Right ventricle myocardium superior (tissue), 1 donor: ENCODE data around the gene LRRC37A. TPM values are rescaled to one million over a fixed set of nuclear protein-coding genes. Genes with fewer than 3 reads are reported as not detected.
"Not testable (repeated sequence)": the region's sequence is repeated elsewhere in the genome, so short reads cannot be mapped to it uniquely, and the experiment has no call there.

ENCODE experiments used
- ATAC-seq: fragments of 200-7000 bp; cut with Tn5 transposase; one replicate; pipeline ENCODE4 v1.9.1; 2020; ENCODE audit warnings: mild to moderate bottlenecking; ENCODE audit not compliant: poor library complexity
- DNase-seq: peaks from one replicate; pipeline ENCODE4 v3.0.0-alpha.2; 2020
- intact Hi-C: fragments of 100-400 bp; cut with DNase I; formaldehyde crosslinking; loops from one replicate; pipeline ENCODE4 v1.11.2; 2022
- total RNA-seq: library from RNA; stranded (reverse); fragmentation: NEBNext Ultra II Directional; extraction: Animal tissue kit (Norgen Biotek cat#: 25700); gene quantifications from one replicate; pipeline ENCODE4 v1.2.1, GENCODE V29; 2021
- donor health status: DM: no; HTN: yes; CAD: no; lungs with severe emphysema.

Gene LRRC37A
- total RNA-seq, 1 donor from 2014 or later = 1.3 TPM

DNA sequence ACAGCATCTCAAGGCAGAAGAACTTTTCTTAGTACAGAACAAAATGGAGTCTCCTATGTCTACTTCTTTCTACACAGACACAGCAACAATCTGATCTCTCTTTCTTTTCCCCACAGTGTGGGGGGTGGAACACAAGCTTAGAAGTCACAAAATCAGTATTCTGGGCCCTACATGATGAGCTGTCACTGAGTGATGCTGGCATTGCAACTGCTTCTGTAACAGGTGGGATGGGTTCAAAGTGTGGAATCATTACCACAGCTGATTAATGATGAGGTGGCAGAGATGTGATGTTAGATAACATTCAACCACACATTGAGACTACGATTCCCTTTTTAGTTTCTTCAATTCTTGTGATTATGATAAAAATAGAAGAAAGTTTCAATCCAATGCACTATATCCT is 10.5 kb upstream of the LRRC37A start:
- intact Hi-C loops = loop anchor here (10.0 kb wide), 1 partner anchor 280 kb away; no protein-coding TSS in a partner anchor
- not testable (repeated sequence) for DNase-seq, ATAC-seq

DNA sequence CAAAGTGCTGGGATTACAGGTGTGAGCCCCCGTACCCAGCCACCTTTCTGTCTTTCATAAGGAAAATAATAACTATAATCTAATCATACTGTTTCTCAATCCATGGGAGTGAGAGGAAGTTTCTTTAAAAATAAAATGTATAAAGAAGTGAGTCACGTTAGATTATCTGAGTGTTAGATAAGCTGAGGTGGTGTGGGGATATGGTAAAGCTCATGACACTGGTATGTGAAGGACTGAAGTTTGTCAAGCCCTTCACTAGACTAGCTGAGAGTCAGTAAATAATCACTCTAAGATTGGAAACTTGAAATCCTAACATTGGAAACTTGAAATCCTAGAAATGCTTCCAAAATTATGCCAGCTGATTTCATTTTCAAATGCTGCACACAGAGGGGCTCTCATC is 9.4 kb upstream of the LRRC37A start:
- DNase-seq, ATAC-seq: not testable (repeated sequence)
- intact Hi-C loops = loop anchor here (10.0 kb wide), 1 partner anchor 281 kb away; no protein-coding TSS in a partner anchor

DNA sequence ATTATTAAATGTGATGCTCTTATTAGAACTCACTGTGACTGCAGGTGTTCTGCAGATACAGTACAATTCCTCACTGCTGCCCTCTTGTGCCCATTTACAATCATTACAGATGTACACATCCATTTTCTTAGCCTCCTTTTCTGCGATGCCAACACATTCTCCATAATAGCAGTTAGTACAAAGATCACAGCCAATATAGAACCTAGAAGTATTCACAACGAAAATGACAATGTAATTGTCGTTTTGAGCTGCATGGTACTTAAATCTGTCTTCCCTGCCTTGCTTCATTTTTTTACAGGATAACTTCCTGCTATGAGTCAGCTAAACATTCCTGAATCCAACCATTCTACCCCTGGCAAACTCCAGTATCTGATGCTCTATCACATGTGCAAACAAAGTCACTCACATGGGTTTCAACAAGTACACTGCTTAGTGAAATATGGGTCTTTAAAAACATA is 8.1 kb upstream of the LRRC37A start:
- intact Hi-C loops = loop anchor here (10.0 kb wide), 1 partner anchor 282 kb away; no protein-coding TSS in a partner anchor

DNA sequence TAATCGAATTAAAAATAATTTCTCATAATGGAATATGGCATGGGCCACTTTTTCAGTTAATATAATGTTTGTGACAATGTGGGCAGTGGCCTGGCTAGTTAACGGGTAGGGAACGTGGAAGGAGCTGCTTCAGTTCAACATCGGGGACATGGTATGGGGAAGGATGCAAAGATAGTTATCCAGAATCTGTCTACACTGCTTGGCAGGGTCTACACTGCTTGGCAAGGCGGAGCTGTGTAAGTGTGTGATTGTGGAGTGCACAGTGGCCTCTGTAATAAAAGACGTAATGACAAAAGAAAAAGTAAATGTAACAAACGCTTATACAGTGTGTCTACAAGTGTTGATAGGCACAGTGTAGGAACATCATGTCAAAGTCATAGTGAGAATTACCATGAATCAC is 7.3 kb upstream of the LRRC37A start:
- intact Hi-C loops = loop anchor here (10.0 kb wide), 1 partner anchor 283 kb away; no protein-coding TSS in a partner anchor
- not testable (repeated sequence) for ATAC-seq

More for the DNA sequence above, 8.1 kb upstream of the LRRC37A start:
- ATAC-seq = peak; percentile 81
- DNase-seq = not testable (repeated sequence)

DNA sequence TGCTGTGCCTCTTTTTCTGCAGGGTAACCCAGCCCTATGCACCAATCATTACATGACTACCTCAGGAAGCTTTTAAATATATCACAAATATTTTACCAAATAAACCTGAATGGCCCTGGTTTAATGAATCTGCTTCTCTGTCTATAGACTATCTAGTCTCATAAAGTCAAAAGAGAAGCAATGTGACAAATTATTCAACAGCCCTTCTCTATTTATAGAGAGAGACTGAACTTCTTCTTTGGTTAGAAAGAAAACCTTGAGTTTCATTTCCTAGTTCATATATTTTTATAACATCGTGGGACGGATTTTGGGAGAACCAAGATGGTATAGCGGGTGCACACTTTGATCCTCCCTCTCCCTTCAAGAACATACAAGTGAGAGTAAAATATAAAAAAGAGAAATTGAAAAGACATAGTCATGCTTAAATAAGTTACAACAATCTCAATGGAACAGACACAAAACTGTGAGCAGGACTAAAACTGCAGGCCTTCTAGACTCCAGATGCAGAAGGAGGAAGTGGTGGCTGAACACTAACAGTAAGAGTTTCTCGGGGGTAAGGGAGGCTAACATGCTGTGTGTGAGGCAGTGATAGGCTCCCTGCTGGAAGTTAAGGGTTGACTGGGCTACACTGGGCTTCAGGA is 3.9 kb upstream of the LRRC37A start:
- DNase-seq, intact Hi-C loops: not testable (repeated sequence)
- peak; percentile 49 for ATAC-seq

More for the DNA sequence above, 7.3 kb upstream of the LRRC37A start:
- DNase-seq = not testable (repeated sequence)

DNA sequence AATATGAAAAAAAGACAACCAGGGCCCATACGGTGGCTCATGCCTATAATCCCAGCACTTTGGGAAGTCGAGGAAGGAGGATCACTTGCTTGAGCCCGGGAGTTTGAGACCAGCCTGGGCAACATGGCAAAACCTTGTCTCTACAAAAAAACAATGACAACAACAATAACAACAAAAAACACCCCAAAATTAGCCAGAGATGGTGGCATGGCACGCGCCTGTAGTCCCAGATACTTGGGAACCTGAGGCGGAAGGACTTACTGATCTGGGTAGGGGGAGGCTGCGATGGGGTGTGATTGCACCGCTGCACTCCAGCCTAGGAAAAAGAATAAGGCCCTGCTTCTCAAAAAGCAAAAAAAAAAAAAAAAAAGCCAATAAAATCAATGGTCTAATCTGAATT is 3.3 kb upstream of the LRRC37A start:
- intact Hi-C loops, DNase-seq, ATAC-seq: not testable (repeated sequence)

DNA sequence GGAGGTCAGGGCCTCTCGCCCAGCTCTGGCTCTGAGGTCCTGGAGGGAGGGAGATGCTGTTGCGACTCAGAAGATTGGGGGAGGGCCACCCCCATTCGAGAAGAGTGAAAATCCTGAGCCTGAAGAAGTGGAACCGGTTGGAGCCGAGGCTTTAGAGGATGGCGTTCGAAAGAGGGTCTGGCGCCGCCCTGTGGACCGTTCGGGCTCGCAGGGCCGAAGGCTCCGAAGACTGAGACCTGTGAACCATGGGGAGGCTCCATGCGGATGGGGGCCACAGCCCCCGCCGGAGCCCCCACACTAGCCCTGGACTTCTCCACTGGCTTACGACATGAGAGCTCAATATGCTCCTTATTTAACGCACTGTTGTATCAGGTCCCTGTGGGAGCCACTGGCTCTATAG is 46.3 kb downstream of the LRRC37A start:
- intact Hi-C loops, DNase-seq, ATAC-seq: not testable (repeated sequence)

DNA sequence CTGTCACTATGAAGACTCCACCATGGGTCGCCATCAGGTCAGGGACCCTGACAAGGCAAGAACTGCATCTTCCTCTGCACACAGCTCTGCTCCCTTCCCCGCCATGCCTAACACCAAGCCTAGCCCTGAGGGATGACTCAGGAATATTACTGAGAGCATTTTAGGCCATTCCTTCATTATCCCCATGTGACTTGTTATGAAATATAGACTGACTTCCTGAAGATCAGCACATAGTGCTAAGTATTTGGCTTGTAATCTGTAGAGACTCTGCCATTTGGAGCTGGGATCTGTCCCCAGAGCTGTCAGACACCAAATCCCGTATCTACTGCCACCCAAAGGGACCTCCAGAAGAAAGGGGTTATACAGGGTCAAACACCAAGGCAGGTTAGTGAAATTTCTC is 47.2 kb downstream of the LRRC37A start:
- DNase-seq, intact Hi-C loops: not testable (repeated sequence)
- ATAC-seq = peak; percentile 73

DNA sequence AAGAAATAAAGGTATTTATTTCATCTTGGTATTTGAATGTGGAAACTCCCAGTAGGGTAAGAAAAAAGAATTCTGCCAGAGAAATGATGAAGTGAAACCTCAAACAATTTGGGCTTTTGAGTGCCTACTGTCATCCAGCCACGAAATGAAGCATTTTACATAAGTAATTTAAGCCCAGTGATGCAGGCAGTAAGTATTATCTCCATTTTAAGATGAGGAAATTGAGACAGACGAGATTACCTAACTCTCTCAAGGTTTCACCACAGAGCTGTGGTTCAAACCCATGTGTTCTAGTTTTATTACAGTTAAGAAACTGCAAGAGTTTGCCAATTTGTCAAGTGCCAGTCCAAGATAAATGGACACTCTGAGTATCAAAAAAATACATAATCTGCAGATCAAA is 53.4 kb downstream of the LRRC37A start:
- intact Hi-C loops, DNase-seq: not testable (repeated sequence)
- ATAC-seq = peak; percentile 47

DNA sequence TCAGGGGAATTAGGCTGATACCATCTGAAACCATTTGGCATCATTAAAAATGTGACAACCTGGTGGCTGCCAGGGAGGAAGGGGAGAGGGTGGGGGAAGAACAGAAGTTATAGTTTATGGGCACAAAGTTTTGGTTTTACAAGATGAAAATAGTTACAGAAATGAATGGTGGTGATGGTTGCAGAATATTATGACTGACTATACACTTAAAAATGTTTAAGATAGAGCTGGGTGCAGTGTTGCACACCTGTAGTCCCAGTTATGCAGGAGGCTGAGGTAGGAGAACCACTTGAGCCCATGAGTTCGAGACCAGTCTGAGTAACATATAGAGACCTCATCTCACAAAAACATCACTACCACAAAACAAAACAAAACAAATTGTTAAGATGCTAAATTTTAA is 54.1 kb downstream of the LRRC37A start:
- DNase-seq, intact Hi-C loops, ATAC-seq: not testable (repeated sequence)

DNA sequence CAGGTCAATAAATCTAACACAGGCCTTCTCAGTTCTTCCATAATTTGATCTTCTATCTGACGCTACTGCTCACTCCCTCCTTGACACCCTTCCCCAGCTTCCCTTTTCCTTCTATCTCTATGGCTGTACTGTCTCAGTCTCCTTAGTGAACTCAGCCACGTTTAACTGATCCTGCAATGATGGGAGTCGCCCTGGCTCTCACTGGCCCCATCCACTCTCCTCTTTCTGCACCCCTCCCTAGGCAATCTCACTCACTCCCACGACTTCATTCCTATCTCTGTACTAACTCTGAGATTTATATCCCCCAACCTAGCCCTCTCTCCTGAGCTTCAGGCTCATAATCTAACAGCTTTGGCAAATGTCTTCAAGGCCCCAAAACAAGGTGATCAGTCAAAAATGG is 58.9 kb downstream of the LRRC37A start:
- intact Hi-C loops, ATAC-seq, DNase-seq: not testable (repeated sequence)

DNA sequence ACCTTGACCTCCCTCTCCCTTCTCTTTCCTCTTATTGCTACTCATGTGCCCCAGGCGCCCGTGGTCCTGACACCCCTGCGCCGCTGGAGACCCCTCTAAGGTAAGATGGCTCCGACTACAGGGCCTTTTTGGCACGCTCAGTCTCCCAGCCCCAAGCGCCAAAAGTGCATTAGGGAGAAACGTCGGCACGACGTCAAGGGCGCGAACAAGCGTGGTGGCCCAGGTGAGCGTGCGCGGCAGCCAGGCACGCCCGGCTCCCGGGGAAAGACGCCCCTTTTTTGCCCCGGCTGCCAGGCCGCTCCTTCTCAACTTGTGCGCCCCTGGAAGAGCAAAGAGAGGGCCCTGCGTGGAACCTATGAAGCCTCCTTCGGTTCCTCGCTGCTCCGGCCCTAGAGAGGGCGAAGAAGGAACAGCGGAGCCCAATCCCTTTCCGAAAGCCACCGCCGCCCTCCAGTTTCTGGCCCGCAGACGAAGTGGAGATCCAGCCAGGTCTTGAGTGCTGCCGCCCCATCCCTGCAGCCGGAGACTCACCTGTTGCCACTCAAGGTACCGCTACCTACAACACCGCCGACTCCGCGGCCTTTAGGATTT is 66.3 kb downstream of the LRRC37A start:
- DNase-seq, intact Hi-C loops: not testable (repeated sequence)
- peak; percentile 55 for ATAC-seq

DNA sequence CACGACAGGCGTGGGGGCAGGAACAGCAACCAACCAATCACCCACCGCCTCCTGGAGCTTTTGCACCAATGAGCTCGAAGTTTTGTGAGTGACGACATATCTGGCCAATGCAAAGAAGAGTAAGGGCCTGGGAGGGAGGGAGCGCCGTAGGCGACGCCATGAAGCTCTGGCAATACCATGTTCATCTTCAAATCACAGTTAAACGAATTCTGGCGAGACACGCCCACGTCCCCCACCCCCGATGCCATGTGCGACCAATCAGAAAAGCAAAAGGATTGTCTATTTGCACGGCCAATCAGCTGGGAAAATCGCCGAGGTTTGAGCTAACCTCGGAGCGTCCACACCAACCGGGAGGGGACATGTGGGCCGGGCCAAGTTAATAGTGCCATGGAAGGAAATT is 66.8 kb downstream of the LRRC37A start, which contains the start of gene ARL17B:
Gene ARL17B, minus strand, starts transcription at position 12 of the 400 bp plus-strand sequence. CDS start 3,369 bp downstream, outside the sequence.
- intact Hi-C loops = not testable (repeated sequence)
- DNase-seq = peak; percentile 94
- peak; percentile 98 for ATAC-seq

DNA sequence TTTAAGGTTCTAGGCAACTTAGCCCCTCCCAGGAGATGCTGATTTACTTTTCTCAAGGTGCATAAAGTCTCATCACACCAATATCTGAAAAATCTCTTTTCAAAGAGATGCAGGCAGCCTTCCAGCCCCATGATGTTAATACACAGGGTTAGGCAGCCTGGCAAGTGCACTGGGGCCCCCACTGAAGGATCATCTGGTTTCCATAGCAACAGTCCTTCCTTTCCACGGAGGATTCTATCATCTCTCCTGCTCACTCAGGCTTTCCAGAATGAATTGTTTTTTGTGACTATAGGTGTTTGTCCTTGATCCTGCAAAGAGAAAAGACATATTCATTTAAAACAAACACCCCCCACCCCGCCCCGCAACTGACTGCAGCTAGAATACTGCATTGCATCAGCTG is 72.6 kb downstream of the LRRC37A start:
- not testable (repeated sequence) for ATAC-seq

DNA sequence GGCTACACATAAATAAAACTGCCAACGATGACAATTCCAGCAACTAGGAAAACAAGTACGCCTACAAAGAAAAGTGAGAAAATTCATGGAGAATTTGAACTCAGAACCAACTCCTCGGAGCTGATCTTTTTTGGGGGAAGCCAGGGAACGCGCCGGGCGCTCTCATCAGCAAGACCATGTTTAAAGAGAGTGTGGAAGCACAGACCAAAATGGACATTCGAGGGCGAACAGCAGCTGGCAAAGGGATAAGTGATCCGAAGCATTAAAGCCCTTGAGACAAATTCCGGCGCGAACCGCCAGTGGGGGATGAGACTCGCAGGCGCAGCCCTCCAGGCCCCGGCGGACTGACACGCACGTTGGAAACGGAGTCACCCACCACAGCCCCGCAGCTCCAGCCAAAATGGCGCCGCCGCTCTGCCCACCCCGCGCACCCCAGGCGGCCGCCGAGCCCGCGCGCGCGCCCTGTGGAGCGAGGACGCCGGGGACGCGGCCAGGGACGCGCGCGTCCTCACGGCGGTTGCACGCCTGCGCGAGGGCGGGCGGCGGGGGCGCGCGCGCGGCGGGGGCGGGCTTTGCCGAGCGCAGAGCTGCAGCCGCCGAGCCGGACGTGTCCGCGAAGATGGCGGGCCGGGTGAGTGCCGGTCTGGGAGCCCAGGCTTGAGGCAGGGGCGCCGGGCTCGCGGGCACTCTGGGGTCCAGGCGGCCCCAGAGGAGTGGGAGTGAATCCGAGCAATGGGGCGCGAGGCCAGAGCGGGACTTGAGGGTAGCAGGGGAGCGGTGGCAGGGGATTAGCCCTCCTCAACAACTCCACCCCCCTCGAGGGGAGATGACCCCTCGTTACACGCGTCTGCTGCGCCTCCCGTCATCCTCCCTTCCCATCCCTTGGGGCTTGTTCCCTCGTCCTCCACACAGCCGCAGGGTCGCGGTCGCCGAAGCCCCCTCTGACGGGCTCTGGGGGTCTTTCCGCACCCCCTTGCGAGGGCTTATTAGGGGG is 77.6 kb downstream of the LRRC37A start:
- DNase-seq, intact Hi-C loops: not testable (repeated sequence)
- peak; percentile 98 for ATAC-seq

More for the DNA sequence above, 72.6 kb downstream of the LRRC37A start:
- DNase-seq, intact Hi-C loops: not testable (repeated sequence)

DNA sequence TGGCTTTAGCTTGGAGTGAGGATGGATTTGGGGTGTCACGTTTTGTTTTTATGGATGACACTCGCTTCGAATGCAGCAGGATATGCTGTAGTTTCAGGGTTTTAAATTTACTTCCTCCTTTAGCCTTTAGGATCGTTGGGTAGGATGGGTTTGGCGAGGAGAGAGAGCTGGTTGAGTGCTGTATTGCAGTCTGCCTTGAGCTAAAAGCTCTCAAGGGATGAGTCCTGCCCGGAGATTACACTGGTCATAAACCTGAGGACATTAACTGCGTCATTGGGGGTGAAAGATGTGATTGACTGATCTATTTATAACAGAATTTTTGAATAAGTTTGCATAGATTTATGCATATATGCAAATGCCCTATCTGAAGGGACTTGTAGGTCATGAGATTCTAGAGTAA is 78.5 kb downstream of the LRRC37A start:
- ATAC-seq = peak; percentile 66
- intact Hi-C loops, DNase-seq: not testable (repeated sequence)

DNA sequence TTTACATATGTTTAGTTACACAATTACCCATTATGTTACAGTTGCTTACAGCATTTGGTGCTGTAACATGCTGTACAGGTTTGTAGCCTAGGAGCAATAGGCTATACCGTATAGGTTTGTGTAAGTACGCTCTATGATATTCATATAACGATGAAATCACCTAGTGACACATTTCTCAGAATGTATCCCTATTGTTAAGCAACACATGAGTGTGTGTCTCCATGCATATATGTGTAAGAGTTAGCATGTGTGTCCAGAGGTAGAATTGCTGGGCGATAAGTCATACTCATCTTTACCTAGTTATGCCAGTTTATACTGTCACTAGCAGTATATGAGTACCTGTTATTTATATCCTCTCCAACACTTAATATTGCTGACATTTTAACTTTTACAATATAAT is 88.2 kb downstream of the LRRC37A start:
- not testable (repeated sequence) for ATAC-seq, DNase-seq

DNA sequence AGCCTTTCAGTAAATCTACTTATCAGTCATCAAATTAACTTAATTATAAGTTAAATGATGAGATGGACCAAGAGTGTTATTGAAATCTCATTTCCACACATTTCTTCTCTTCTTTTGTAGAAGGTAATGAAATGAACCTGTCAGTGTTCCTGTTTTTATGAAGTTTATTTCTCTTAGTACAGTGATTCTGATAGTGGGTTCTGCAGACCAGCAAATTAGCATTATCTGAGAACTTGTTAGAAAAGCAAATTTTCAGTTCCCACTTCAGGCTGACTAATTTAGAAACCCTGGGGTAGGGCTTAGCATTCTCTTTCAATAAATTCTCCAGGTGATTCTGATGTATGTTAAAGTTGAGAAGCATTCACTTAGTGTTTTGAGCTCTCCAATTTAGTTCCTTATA is 90.6 kb downstream of the LRRC37A start:
- intact Hi-C loops, ATAC-seq, DNase-seq: not testable (repeated sequence)

More for the DNA sequence above, 88.2 kb downstream of the LRRC37A start:
- intact Hi-C loops = not testable (repeated sequence)
